Activated CD8-positive, alpha-beta T cell treated with anti-CD3 and anti-CD28 coated beads for 36 hours (primary cell): ENCODE measurements around the gene TMIE. TPM values are rescaled to one million over a fixed set of nuclear protein-coding genes. Genes with fewer than 3 reads are reported as not detected.

Experiments
- ATAC-seq: fragments of 200-7000 bp; cut with Tn5 transposase; one replicate; pipeline ENCODE4 v1.10.0; 2021; ENCODE audit warnings: mild to moderate bottlenecking, moderate library complexity
- CTCF ChIA-PET: fragments of 350-600 bp; sonication (Branson Sonifier 250); formaldehyde crosslinking; loops from one replicate; lab custom pipeline; 2021; ENCODE audit warnings: antibody characterized with exemption; lab: Charles Lee
- POLR2A ChIA-PET: fragments of 350-600 bp; sonication (Branson Sonifier 250); formaldehyde crosslinking; loops from one replicate; lab custom pipeline; 2021; ENCODE audit warnings: antibody characterized with exemption; lab: Charles Lee
- DNase-seq: peaks from one replicate; pipeline ENCODE4 v3.0.0-alpha.2; 2020
- H3K27ac Mint-ChIP-seq: one replicate; pipeline ENCODE4 v1.8.0; 2021; ENCODE audit warnings: mild to moderate bottlenecking, mixed read lengths
- H3K27me3 Mint-ChIP-seq: one replicate; pipeline ENCODE4 v1.8.0; 2021; ENCODE audit warnings: mixed read lengths
- H3K36me3 Mint-ChIP-seq: one replicate; pipeline ENCODE4 v1.8.0; 2021; ENCODE audit warnings: low read depth, mixed read lengths
- H3K4me1 Mint-ChIP-seq: one replicate; pipeline ENCODE4 v1.8.0; 2021; ENCODE audit warnings: low read depth, mixed read lengths
- H3K4me3 Mint-ChIP-seq: one replicate; pipeline ENCODE4 v1.8.0; 2021; ENCODE audit warnings: mild to moderate bottlenecking, moderate library complexity, mixed read lengths
- H3K9me3 Mint-ChIP-seq: one replicate; pipeline ENCODE4 v1.8.0; 2021; ENCODE audit warnings: mixed read lengths
- CTCF ChIP-seq: fragments of 200-600 bp; IDR thresholded peaks from one replicate; pipeline ENCODE4 v1.8.0; 2022; ENCODE audit warnings: antibody characterized with exemption, mild to moderate bottlenecking
- intact Hi-C: fragments of 100-400 bp; cut with micrococcal nuclease; formaldehyde crosslinking; loops from one replicate; pipeline ENCODE4 v1.10.0; 2022
- total RNA-seq, 2 experiments: library from RNA; stranded (reverse); gene quantifications; one replicate each; pipeline ENCODE4 v1.2.3, GENCODE V29; 2021

The TMIE gene
- total RNA-seq, 2 experiments from 2014 or later = 0.81 to 0.90 TPM

DNA sequence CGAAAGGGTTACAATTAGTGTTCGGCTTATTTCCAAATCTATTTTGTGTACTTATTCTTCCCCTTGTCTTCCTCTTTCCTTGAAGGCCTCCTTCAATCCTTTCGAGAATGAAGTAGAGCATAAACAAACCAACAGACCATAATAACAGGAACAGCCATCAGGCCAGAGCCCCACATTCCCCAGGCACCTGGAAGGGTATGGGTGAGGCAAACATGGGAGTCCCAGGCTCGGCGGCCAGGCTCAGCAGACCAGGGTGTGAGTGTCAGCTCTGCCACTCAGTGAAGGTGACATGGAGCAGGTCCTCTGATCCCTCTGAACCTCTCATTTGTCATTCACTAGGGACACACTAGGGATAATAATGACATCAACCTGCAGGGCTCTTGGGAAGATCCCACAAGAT is 21.5 kb upstream of the TMIE start:
- no peak overlapping the region for H3K4me3 Mint-ChIP-seq
- DNase-seq = no peak
- CTCF ChIA-PET = no interaction called here
- no peak for ATAC-seq
- no peaks in the 10 kb centered on the region for H3K9me3 Mint-ChIP-seq
- H3K36me3 Mint-ChIP-seq = no peaks in the 10 kb centered on the region
- H3K4me1 Mint-ChIP-seq = no peaks in the 10 kb centered on the region
- H3K27ac Mint-ChIP-seq = no peak overlapping the region
- intact Hi-C loops = no loop called here
- POLR2A ChIA-PET = no interaction called here
- TF ChIP-seq CTCF = no peak
- no peaks in the 10 kb centered on the region for H3K27me3 Mint-ChIP-seq

DNA sequence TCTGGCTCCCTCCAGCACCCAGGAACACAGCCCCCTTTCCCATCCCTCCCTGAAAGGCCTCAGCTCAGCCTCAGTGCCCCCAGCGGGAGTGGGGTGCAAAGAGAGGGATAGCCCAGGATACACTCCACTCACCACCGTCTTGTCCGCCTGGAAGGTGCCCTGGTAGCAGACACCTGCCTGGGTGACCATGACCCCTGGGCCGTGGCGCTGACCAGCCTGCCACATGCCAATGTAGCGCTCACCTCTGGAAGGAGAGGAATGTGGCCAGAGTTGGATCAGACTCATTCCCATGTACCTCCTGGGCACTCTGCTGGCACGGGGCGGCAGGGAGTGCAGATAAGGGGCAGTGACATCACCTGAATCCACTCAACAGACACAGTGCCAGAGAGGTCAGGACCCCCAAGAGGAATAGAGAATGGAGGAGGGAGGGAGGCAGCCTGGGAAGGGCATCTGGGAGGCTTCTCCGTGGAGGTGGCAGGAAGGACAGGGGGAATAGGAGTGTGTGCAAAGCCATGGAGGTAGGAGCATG is 20.8 kb upstream of the TMIE start:
- Mint-ChIP-seq H3K36me3 (no peaks in the 10 kb centered on the region), H3K4me1 (no peaks in the 10 kb centered on the region), H3K4me3 (no peak overlapping the region), H3K27ac (no peak overlapping the region), H3K27me3 (no peaks in the 10 kb centered on the region), H3K9me3 (no peaks in the 10 kb centered on the region)
- ATAC-seq (no peak), DNase-seq (no peak)
- ChIA-PET CTCF (no interaction called here), POLR2A (no interaction called here)
- intact Hi-C loops = no loop called here
- TF ChIP-seq CTCF = no peak

GRCh38 chr3:46681387-46681786 is 19.8 kb upstream of the TMIE start:
- H3K27me3 Mint-ChIP-seq = no peaks in the 10 kb centered on the region
- no peak overlapping the region for H3K4me3 Mint-ChIP-seq
- H3K4me1 Mint-ChIP-seq = no peaks in the 10 kb centered on the region
- TF ChIP-seq CTCF = no peak
- no peak for DNase-seq
- CTCF ChIA-PET = no interaction called here
- H3K36me3 Mint-ChIP-seq = no peaks in the 10 kb centered on the region
- intact Hi-C loops = no loop called here
- no peak for ATAC-seq
- no peaks in the 10 kb centered on the region for H3K9me3 Mint-ChIP-seq
- H3K27ac Mint-ChIP-seq = no peak overlapping the region
- POLR2A ChIA-PET = no interaction called here

DNA sequence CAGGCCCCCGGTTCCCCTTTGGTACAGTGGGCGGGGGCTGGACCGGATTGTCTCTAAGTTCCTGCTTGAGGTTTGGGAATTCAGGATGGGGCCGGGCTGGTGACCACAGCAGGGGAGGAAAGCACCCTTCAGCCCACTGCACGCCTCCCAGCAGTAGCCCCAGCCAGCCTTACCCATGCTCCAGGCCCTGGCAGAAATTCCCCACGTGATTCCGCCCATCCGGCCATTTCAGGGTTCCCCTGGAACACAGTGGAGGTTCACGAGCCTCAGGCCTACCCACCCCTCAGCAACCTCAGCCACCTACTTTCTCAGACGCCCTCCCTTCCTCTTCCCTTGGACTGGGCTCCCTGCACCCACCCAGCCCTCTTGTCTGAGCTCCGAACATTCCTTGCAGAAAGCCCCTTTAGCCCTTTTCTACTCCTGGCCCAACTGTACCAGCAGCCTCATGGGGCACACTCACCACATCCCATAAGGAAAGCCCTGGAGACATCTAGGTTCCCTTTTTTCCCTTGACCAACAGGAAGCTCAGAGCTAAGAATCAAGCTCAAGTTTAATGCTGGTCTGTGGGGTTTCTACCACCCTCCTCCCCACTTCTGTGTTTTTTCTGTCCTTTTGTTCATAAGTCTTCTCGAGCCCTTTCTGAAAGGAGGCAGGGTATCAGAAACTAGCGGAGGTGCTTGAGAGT is 19.2 kb upstream of the TMIE start:
- intact Hi-C loops = no loop called here
- ATAC-seq = no peak
- Mint-ChIP-seq H3K27ac (no peak overlapping the region), H3K9me3 (no peaks in the 10 kb centered on the region), H3K36me3 (no peaks in the 10 kb centered on the region), H3K4me1 (no peaks in the 10 kb centered on the region), H3K4me3 (no peak overlapping the region), H3K27me3 (no peaks in the 10 kb centered on the region)
- ChIA-PET POLR2A (interaction anchor here (1.0 kb wide), 1 partner anchor 11 kb away, joined by 3 read pairs; no protein-coding TSS in a partner anchor), CTCF (no interaction called here)
- DNase-seq = no peak
- TF ChIP-seq CTCF = no peak

DNA sequence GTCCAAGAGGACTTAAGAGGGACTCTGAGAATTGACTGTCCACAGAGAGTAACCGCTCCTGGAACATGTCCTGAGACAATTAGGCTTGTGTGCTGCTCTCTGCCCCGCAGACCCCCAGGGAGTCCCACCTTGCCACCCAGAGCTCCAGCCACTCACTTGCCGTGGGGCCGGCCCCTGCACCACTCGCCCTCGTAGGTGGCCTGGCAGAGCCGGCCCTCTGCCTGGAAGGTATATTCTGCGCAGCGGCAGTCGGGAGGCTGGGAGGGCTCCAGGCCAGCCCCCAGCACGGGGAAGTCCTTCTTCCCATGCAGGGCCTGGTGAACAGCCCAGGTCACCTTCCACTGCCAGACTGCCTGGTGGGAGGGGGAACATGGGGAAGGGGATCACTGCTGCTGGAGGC is 18.2 kb upstream of the TMIE start:
- no peak overlapping the region for H3K27ac Mint-ChIP-seq
- no peak for ATAC-seq
- H3K4me3 Mint-ChIP-seq = no peak overlapping the region
- H3K4me1 Mint-ChIP-seq = no peaks in the 10 kb centered on the region
- ChIA-PET POLR2A (no interaction called here), CTCF (no interaction called here)
- intact Hi-C loops = no loop called here
- H3K9me3 Mint-ChIP-seq = no peaks in the 10 kb centered on the region
- H3K36me3 Mint-ChIP-seq = no peaks in the 10 kb centered on the region
- no peak for TF ChIP-seq CTCF
- DNase-seq = no peak
- no peaks in the 10 kb centered on the region for H3K27me3 Mint-ChIP-seq
